ENCODE data around the gene RETN.

The RETN gene

DNA sequence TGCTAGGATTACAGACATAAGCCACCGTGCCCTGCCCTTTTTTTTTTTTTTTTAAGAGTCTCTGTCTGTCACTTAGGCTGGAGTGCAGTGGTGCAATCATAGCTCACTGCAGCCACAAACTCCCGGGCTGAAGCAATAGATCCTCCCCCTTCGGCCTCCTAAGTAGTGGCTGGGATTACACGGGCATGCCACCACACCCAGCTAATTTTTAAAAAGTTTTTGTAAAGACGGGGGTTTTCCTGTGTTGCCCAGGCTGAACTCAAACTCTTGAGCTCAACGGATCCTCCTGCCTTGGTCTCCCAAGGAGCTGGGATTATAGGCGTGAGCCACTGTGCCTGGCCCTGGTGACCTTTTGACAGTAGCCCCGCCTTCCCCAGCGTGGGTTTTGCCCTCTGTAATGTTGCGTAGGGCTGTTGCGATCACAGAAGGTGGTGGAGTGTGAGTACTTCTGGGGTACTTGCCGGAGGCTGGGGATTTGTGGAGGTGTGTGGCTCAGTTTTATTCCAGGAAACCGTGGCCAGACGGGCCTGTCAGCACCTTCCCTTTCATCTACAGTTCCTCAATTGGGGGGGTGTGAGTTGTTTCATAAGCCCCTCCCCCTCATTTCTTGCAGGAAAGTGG lies 11.6 kb upstream of the RETN start:
- DNase-seq (ENCODE audit: extremely low read depth in 1 of 2, low read depth in 1 of 2): no peak

DNA sequence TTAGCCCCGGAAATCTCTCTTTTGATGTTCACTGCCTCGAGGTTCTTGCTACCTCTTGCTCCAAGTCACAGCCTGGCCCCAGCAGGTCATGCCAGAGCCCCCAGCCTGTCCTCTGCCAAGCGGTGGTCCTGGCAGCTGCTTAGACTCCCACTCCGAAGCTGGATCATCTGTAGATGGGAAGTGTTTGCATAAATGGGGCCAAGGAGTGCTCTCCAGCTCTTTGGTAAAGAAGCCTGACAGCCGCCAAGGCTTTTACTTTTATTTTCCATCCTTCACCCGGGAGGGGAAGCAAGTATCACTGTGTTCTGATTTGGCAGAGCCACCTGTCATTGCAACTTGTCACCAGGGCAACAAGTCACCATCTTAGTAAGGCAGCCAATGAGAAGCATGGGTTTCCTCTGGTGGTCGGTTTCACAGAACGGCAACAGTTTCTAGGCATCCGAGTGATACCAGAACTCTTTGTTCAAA lies 10.6 kb upstream of the RETN start:
- DNase-seq (ENCODE audit: extremely low read depth in 1 of 2, low read depth in 1 of 2): no peak

DNA sequence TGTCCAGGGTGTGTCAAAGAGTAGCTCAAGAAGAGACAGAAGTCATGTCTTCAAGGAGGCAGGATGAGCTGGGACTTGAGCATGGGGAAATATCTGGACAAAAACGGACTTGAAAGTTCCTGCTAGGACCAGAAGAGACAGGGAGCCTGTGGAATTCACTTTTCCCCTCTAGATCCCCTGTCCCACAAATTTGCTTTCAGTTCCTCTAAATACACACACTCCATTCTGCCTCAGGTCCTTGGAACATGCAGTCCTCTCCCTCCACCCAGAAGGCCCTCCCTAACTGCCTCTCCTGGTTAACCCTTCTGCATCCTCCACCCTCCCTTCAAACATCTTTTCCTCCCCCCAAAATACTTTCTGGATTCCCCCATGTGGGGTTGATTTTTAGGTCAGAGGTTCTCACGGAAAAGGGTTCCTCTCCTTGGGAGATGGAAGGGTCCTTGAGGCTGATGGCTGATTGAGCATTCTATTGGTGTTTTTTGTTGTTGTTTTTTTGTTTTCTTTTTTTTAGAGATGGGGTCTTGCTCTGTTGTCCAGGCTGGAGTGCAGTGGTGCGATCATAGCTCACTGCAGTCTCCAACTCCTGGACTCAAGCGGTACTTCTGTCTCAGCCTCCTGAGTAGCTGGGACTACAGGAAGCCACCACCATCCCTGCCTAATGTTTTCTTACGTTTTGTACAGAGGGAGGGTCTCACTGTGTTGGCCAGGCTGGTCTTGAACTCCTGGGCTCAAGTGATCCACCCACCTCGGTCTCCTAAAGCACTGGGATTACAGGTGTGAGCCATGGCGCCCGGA lies 6.9 kb upstream of the RETN start:
- DNase-seq (ENCODE audit: extremely low read depth in 1 of 2, low read depth in 1 of 2): no peak

DNA sequence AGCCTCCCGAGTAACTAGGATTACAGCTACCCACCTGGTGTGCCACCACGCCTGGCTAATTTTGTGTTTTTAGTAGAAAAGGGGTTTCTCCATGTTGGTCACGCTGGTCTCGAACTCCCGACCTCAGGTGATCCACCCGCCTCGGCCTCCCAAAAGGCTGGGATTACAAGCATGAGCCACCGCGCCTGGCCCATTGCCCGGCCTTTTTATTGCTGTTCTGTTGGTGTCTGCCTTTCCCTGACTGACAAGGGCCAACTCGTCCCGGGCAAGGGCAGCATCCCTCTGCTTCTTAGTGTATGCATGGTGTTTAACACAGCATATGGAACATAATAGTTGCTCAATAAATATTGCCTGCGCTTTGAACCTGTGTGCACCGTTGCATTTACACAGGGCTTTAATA lies 6.2 kb upstream of the RETN start:
- DNase-seq (ENCODE audit: extremely low read depth in 1 of 2, low read depth in 1 of 2): no peak

DNA sequence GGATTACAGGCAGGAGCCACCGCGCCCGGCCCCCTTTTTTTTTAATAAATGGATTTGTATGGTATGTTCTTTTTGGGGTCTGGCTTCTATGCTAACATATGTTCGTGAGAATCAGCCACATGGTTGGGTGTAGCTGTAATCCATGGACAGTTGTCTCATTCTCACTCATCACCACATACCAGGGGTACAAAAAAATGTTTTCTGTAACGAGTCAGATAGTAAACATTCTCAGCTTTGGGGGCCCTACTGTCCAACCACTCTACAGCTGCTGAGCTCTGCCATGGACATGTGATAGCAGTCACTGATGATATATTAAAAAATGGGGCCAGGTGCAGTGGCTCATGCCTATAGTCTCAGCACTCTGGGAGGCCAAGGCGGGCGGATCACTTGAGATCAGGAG lies 5.1 kb upstream of the RETN start:
- DNase-seq (ENCODE audit: extremely low read depth in 1 of 2, low read depth in 1 of 2): no peak

DNA sequence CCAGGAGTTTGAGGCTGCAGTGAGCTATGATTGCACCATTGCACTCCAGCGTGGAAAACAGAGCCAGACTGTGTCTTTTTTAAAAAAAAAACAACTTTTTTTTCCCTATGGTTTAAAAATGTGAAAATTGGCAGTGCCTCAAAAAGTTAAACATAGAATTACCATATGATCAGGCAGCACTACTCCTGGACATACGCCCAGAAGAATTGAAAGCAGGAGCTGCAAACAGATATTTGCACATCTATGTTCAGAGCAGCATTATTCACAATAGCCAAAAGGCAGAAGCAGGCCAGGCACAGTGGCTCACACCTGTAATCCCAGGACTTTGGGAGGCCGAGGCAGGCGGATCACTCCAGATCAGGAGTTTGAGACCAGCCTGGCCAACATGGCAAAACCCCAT lies 3.8 kb upstream of the RETN start:
- DNase-seq (ENCODE audit: extremely low read depth in 1 of 2, low read depth in 1 of 2): no peak

DNA sequence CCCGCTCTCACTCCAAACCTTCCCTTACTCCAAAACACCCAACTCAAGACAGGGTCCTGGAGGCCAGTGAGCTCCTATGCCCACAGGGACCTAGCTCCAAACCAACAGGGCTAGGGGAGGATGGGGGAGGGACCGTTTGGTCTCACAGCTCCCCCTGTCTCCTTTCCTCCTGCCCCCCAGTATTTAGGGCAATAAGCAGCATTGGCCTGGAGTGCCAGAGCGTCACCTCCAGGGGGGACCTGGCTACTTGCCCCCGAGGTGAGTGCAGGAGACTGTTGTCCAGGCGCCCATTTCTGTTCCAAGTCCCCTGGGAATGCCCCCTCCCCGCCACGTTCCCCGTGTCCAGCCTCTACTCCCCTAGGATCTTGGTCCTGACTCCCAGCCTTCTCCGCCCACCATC lies 792 bp downstream of the RETN start:
- DNase-seq (ENCODE audit: extremely low read depth in 1 of 2, low read depth in 1 of 2): no peak

DNA sequence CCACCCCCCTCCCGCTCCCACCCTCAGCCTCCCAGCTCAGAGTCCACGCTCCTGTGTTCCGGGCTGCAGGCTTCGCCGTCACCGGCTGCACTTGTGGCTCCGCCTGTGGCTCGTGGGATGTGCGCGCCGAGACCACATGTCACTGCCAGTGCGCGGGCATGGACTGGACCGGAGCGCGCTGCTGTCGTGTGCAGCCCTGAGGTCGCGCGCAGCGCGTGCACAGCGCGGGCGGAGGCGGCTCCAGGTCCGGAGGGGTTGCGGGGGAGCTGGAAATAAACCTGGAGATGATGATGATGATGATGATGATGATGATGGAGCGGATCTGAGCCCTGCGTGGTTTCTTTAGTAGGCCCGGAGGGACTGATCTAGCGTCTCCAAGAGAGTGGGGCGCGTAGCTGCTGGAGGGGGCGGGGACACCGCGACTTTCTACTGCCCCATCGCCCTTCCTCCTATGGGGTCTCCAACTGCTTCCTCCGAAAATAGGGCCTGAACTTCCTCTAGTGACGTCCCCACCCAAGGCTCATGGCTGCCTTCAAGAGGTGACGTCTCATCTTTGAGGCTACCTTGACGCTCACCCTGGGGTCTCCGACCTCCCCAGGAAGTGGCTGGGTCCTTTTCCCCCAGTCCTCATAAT lies 1.4 kb downstream of the RETN start:
- no peak for DNase-seq (ENCODE audit: extremely low read depth in 1 of 2, low read depth in 1 of 2)

DNA sequence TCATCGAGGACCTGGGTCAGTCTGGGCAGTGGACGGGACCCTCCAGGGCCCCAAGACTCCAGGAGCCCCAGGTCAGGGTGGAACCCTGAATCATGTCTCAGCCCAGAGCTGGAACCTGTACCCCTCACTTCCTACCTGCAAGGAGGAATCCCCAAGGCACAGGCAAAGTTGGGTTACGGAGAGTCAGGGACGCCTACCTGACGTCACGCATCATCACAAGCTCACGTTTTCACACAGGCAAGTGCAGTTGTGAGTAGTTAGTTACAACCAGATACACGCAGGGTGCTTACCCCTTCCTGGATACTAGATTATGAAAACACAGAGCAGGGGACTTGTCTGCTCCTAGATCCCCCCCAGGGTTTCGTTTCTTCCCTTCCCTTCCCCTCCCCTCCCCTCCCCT lies 1.9 kb downstream of the RETN start:
- no peak for DNase-seq (ENCODE audit: extremely low read depth in 1 of 2, low read depth in 1 of 2)

DNA sequence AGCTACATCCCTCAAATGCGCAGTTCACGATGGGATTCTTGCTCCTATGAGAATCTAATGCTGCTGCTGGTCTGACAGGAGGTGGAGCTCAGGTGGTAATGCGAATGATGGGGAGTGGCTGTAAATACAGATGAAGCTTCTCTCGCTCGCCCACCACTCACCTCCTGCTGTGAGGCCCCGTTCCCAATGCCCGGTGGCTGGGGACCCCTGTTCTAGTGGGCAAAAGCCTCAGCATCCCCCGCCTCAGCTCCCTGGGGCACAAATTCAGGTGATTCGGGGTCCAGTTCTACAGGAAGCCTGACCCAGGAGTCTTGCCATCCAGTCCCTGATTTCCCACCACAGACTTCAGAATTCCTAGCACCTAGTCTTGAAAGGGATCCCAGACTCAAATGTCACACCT lies 3.7 kb downstream of the RETN start:
- no peak for DNase-seq (ENCODE audit: extremely low read depth in 1 of 2, low read depth in 1 of 2)

DNA sequence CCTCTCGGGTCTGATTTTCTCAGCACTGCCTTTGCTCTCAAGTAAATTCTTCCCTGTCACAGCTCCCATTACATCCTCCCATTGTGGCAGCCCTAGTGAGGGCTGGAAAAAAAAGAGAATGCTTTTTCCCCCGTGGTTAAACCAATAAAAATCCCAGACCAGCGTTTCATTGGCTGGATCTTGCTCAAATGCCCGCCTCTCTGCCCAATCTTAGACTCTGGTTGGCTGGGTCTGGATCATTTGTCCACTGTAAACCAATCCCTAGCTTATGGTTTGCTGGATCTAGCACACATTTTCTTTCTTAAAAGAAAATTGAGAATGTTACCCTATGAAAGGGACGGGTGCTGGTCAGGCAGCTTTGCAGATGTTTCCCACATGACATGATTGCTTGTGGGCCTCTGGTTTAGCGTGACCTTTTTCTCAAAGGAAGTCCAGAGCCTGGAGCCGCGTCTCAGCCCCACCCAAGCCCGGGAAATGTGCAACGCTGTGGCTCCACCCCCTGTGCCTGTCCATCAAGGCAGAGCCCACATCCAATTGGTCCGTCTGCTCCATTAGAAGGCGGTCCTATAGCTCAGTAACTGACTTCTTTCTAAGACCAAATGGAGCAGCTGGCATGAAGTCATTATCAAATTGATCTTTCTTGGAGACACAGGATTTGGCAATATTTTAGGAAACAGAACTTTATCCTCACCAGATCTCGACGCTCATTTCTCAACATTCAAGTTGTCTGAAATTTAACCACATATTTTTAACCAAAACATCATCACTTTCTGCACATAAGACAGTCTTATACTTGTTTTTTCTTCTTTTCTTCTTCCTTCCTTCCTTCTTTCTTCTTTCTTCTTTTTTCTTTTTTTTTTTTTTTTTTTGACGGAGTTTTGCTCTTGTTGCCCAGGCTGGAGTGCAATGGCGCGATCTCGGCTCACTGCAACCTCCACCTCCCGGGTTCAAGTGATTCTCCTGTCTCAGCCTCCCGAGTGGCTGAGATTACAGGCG lies 5.5 kb downstream of the RETN start:
- no peak for DNase-seq (ENCODE audit: extremely low read depth in 1 of 2, low read depth in 1 of 2)

DNA sequence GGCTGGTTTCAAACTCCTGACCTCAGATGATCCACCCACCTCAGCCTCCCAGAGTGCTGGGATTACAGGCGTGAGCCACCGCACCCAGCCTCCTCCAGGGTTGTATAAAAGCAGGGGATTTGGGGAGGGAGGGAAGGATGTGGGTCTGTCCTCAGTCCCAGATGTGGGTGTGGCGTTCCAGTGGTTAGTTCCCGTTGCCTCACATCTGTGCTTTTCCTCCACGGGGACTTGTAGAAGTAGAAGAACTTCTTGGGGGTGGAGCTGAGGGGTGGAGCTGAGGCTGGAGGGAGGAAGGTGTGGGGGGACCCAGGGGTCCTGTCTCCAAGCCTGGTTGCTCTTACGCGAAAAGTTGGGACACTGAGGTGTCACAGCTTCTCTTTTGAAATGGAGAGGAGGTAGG lies 7.5 kb downstream of the RETN start:
- DNase-seq (ENCODE audit: extremely low read depth in 1 of 2, low read depth in 1 of 2): no peak

DNA sequence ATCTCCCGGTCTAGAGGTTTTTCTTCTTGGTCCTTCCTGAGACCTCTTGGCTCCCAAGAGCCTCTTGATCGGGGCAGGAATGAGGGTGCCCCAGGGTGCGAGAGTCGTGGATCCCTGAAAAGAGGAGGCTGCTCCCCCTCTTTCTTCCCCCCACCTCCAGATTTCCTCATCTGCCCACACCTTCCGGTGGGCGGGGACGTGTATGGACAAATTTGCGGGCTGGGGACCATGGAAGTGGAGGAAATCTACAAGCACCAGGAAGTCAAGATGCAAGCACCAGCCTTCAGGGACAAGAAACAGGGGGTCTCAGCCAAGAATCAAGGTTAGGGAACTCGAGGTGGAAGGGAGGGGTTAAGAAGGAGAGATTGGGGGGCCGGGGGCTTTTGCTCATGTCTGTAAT lies 8.0 kb downstream of the RETN start, which contains the start of gene MCEMP1:
MCEMP1 (plus strand) TSS at position 237 of the 400 bp plus-strand sequence; CDS start at position 268, 31 bp downstream.
- DNase-seq (ENCODE audit: extremely low read depth in 1 of 2, low read depth in 1 of 2): no peak

DNA sequence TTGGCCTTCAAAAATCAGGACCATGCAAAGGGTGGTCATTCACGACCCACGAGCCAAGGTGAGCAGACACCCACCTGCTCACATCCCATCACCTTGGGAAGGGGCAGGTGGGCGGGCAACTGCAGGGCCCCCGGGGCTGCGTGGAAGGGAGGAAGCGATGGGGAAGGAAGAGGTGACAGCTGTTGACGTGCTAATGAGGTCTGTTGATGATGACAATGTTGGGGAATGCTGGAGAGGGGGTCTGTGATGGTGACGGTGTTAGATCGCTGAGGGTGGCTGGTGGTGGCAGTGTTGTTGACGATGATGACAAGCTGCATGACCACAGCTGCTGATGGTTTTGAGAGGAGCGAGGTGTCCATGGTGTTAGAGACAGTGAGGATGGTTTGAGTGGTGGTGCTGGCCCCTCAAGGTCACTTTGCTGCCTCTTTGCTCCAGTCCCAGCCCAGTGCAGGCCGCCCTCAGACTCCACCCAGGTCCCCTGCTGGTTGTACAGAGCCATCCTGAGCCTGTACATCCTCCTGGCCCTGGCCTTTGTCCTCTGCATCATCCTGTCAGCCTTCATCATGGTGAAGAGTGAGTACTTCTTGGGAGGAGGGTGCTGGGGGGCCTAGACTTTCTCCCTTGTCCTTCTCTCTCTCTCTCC lies 8.9 kb downstream of the RETN start:
- no peak for DNase-seq (ENCODE audit: extremely low read depth in 1 of 2, low read depth in 1 of 2)

DNA sequence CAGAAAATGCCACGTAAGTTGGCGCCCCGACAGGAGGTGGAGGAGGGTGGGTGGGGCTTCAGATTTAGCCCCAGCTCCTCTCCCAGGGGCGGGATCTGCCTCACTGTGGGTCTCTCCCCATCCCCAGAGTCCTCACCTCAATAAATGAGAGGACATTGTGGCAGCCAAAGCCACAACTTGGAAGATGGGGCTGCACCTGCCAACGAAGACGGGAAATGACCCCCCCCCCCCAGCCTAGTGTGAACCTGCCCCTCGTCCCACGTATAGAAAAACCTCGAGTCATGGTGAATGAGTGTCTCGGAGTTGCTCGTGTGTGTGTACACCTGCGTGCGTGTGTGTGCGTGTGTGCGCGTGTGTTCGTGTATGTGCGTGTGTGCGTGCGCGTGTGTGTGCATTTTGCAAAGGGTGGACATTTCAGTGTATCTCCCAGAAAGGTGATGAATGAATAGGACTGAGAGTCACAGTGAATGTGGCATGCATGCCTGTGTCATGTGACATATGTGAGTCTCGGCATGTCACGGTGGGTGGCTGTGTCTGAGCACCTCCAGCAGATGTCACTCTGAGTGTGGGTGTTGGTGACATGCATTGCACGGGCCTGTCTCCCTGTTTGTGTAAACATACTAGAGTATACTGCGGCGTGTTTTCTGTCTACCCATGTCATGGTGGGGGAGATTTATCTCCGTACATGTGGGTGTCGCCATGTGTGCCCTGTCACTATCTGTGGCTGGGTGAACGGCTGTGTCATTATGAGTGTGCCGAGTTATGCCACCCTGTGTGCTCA lies 10.3 kb downstream of the RETN start:
- peak in 1 of 2 donors; percentile 39 for DNase-seq (ENCODE audit: extremely low read depth in 1 of 2, low read depth in 1 of 2)

DNA sequence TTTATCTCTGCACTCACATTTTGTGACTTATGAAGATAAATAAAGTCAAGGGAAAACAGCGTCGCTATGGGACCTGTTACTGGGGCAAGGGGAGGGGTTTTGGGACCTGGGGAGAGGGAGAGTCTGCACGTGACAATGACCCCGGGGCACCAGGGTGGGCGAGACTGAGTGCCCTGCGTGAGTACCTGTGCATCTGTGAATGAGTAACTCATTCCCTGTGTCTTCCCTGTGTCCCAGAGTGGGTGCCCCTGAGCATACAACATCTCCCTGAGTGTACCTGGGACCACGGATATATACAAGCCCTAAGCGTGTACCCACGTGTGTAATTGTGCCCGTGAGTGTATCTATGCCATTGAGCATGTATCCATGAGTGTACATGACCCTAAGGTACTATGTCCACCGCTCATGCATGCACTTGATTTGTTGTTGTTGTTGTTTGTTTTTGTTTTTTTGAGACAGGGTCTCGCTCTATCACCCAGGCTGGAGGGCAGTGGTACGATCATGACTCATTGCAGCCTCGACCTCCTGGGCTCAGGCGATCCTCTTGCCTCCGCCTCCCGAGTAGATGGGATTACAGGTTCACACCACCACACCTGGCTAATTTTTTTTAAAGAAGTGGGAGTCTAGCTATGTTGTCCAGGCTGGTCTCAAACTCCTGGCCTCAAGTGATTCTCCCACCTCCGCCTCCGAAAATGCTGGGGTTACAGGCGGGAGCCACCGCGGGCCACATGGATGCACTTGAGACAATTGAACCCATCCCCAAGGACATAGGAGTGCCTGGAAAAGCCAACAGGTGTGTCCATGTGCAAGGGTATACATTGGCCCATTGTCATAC lies 11.1 kb downstream of the RETN start:
- no peak for DNase-seq (ENCODE audit: extremely low read depth in 1 of 2, low read depth in 1 of 2)

DNA sequence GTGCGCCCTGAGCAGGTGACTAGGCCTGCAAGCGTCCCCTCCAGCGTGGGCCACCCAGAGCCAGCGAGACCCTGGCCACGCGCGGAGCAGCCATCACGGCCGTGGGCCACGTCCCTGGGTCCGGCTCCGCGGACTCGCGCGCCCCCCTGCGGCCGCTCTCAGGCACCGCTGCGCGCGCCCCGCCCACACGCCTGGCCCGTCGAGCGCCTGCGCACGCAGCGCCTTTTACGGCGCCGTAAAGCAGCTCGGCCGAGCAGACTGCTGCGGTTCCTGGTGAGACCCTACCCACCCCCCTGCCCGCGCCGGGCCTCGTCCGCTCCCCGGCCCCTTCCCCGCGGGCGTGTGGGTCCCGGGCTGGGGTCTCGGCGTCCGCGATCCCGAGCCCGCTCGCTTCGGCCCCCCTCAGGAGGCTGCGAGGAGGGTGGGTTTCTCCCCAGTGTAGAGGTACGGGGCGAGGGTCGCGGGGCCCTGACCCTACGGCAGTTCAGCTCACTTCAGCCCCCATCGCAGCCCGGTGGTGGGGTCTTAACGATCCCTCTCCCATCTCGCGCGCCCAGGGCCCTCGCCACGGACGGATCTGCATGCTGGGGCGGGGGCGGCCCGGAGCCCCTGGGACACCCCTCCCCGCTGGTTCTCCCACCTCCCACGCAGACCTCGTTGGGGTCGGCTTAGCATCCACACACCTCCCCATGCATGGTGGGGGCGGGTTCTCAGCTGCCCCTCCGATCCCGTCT lies 11.9 kb downstream of the RETN start, which contains the start of gene TRAPPC5:
TRAPPC5 (plus strand) TSS at position 228 of the 734 bp plus-strand sequence. CDS start 1,421 bp downstream, outside the sequence.
- DNase-seq (ENCODE audit: extremely low read depth in 1 of 2, low read depth in 1 of 2): peak; percentile 44 to 84
